GM19324 (cell line): Measurements from ENCODE around the gene CYTH2.

ENCODE experiments used
- ATAC-seq: cut with Tn5 transposase; IDR thresholded peaks from one replicate; pipeline ENCODE4 v1.9.1; 2021; ENCODE audit warnings: mild to moderate bottlenecking, moderate library complexity; ENCODE audit not compliant: unreplicated experiment, low FRiP score

The CYTH2 gene

DNA sequence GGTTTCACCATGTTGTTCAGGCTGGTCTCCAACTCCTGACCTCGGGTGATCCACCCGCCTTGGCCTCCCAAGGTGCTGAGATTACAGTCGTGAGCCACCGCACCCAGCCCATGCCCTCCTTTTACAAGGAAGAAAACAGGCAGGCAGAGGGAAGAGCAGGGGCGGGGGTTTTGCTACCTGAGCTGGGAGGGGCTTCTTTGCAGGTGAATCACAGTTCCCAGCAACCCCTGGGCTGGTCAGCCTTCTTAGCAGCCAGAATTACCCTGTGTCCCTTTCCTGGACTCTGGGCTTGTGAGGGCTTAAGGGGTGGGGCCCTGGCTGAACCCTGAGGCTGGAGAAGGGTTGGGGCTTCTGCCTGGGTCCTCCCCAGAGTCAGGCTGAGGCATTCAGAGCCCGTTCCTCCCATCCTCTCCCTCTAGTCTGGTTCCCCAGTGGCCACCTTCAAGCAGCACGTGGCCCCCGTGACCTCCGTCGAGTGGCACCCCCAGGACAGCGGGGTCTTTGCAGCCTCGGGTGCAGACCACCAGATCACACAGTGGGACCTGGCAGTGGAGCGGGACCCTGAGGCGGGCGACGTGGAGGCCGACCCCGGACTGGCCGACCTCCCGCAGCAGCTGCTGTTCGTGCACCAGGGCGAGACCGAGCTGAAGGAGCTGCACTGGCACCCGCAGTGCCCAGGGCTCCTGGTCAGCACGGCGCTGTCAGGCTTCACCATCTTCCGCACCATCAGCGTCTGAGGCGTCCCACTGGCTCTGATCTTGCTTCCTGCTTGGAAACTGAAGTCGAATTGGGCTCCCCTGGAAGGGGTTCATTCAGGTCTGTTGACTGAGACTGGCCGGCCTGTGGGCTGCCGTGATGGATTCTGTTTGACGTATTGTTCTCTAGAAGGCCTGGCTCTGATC lies 16.6 kb upstream of the CYTH2 start:
- ATAC-seq = no peak

DNA sequence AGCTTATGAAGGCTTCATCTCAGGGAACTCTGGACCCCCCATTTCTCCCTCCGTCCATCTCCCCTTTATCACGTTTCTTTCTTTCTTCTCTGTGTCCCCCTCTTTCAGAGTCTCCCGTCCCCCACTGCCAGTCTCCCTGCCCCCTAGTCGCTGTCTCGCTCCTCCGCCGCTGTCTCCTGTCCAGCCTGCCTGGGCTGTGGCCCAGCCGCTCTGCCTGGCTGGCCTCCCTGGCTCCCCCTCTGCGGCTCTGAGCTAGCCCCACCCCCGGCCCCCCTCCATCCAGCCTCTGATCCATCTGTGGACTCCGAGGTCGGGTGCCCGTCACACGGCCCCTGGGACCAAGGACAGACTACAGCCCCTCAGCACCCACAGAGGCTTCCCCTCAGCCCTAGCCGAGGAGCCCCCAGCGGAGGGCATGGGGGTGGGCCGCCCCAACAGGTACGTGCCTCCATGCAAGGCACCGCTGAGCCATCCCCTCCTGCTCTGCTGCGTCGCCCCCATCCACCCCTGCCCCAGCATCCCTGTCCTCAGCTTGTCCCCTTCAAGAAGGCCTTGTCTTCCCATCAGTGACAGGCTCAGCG lies 14.9 kb upstream of the CYTH2 start:
- no peak for ATAC-seq

DNA sequence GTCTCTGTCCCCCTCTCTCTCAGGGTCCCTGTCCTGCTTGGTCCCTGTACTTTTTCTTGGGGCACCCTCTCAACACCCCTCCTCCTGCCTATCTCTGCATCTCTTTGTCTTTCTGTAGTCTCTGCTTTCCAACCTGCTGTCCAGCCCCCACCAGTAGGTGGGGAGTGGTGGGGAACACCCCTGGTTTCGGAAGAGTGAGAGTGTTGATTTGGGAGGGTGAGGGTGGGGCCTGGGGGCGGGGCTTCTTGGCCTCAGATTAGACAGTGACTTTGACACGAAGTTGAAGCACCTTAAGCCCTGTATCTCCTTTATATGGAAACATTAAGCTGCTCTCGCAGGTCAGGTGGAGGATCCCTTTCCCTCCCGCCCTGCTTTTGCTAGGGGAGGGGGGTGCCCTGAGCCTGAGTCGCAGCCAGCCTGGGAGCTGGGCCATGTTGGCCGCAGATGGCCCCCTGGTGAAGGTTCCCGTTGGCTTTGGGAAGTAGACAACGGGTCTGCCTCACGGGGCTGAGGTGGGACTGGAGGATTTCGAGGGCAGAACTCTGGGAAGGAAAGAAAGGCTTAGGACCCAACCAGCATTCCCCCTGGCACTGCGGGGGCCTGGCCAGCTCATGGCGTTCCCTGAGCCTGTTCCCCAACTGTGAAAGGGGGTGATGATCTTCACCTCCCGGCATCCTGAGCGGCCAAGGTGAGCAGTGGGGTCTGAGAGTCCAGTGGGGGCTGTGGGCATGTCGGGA lies 13.8 kb upstream of the CYTH2 start, which contains the start of gene KCNJ14:
TSS of gene KCNJ14 (plus strand) at position 404 of the 737 bp plus-strand sequence. CDS start 6,151 bp downstream, outside the sequence.
- ATAC-seq = no peak

DNA sequence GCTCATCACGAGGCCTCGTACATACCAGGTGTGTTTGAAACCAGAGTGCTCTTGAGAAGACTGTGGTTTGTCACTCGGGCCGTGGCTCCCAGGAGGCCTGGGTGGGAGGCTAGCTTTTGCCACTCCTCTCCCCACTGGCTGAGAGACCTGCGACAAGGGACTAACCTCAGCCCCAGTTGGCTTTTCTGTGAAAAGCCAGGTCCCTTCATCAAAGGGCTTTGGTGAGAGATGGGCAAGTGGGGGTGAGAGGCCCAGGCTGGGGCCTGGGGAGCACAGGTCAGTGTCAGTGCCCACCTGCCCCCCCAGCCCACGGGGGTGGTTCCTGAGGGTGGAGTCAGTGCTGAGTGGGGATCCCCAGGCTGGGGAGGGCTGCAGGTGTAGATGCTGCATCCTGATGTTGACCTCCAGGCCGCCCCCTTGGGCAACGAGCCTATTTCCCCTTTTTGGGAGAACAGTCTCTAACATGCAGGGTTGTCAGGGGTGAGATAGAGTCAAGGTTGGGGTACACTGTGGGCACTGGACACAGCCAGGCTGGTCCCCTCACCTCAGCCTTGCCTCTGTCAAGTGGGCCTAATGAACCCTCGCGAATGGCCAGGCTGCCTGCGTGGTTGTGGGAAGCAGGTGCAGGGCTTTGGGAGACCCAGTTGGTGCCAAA lies 13.1 kb upstream of the CYTH2 start:
- ATAC-seq = no peak

GRCh38 chr19:48456864-48457263 lies 12.3 kb upstream of the CYTH2 start:
- no peak for ATAC-seq

DNA sequence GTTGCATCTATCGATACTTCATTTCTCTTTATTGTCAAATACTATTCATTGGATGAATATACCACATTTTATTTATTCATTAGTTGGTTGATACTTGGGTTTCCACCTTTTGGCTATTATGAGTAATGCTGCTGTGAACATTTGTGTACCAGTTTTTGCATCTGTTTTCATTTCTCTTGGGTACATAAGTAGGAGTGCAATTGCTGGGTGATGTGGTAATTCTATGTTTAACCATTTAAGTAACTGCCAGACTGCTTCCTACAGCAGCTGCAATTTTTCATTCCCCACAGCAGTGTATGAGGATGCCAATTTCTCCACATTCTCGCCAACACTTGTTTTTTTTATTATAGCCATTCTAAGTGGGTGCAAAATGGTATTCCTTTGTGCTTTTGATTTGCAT lies 11.2 kb upstream of the CYTH2 start:
- no peak for ATAC-seq

DNA sequence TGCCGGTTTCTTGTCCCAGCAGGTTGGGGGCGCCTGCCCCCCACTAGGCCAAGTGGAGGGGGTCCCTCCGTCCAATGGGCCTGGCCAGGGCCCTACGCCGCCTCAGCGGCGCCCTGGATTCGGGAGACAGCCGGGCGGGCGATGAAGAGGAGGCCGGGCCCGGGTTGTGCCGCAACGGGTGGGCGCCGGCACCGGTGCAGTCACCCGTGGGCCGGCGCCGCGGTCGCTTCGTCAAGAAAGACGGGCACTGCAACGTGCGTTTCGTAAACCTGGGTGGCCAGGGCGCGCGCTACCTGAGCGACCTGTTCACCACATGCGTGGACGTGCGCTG lies 7.6 kb upstream of the CYTH2 start:
- ATAC-seq = no peak

DNA sequence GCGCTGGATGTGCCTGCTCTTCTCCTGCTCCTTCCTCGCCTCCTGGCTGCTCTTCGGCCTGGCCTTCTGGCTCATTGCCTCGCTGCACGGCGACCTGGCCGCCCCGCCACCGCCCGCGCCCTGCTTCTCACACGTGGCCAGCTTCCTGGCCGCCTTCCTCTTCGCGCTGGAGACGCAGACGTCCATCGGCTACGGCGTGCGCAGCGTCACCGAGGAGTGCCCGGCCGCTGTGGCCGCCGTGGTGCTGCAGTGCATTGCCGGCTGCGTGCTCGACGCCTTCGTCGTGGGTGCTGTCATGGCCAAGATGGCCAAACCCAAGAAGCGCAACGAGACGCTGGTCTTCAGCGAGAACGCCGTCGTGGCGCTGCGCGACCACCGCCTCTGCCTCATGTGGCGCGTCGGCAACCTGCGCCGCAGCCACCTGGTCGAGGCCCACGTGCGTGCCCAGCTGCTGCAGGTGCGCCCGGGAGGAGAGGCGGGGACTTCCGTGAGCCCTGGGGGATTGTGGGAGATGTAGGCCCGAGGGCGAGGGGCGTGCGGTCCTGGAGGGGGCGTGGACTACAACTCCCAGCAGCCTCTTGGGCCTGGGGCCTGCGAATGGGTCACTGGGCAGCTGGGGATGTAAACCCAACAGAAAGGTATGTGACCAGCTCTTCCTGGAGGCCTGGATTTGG lies 7.0 kb upstream of the CYTH2 start:
- no peak for ATAC-seq

DNA sequence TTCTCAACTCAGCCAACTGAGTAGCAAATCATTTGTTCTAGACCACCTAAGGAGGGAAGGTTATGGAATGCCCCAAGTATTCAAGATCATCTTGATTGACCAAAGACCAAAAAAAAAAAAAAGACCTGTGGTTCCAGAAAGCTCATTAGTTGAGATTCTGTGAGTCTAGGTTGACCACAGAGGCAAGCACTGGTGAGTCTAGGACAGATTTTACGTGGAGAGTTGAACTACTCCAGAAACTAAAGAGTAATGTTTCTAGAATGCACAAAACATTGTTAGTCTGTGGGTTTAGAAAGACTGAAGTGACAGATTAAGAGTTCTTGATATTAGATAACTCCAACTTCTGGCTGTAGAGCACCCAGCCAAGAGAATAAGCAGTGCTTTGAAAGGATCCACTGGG lies 4.0 kb upstream of the CYTH2 start:
- ATAC-seq = no peak

GRCh38 chr19:48466561-48467325 lies 2.4 kb upstream of the CYTH2 start:
- ATAC-seq = no peak

DNA sequence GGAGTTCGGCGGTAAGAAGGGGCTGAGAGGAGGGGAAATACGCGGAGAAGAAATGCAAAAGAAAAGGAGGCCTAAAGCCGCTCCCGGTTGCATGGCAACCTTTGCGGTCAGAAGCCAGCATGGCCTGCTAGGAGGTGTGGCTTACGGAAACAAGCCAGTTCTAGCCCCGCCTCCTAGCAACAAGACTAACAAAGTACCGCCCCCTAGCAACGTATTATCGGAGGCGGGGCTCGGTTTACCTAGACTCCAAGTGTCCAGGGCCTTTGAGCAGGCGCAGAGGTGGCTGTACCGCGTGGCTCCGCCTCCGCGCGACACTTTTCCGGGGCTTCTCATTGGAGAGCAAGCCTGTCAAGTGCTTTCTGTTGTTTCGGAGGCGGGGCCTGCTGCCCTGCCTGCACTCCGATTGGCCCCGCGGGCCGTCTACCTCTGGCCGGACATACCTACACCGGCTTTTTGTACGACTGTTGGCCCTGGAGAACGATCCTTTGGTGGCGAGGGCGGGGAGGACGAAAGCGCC lies 339 bp upstream of the CYTH2 start:
- peak; percentile 96 for ATAC-seq

DNA sequence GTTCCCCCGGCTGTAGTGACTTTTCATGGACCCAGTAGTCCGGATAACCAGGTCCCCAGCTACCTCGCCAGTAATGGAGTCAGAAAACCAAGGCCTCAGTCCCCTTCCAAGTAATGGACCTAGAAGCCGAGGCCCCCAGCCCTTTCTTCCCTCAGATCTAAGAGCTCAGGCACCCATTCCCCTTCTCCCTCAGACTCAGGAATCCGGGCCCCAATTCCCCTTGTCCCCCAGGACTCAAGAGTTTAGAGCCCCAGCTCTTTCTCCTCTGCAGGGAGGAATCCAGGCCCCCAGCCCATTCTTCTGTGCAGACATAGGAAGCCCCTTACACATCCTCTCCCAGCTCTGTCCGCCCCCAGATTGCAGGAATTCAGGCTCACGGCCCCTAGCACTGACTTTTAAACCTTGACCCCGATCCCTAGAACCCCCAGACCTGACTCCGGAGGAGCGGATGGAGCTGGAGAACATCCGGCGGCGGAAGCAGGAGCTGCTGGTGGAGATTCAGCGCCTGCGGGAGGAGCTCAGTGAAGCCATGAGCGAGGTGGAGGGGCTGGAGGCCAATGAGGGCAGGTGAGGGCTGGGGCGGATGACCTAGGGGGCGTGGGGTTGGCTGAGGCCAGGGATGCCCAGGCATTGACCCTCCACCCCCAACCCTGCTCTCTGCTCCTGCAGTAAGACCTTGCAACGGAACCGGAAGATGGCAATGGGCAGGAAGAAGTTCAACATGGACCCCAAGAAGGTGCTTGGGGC lies 938 bp downstream of the CYTH2 start:
- ATAC-seq = no peak

- ATAC-seq = no peak
Observed at GRCh38 chr19:48470856-48471255, 1.7 kb downstream of the CYTH2 start.

GRCh38 chr19:48471836-48472235 lies 2.7 kb downstream of the CYTH2 start:
- ATAC-seq = no peak

DNA sequence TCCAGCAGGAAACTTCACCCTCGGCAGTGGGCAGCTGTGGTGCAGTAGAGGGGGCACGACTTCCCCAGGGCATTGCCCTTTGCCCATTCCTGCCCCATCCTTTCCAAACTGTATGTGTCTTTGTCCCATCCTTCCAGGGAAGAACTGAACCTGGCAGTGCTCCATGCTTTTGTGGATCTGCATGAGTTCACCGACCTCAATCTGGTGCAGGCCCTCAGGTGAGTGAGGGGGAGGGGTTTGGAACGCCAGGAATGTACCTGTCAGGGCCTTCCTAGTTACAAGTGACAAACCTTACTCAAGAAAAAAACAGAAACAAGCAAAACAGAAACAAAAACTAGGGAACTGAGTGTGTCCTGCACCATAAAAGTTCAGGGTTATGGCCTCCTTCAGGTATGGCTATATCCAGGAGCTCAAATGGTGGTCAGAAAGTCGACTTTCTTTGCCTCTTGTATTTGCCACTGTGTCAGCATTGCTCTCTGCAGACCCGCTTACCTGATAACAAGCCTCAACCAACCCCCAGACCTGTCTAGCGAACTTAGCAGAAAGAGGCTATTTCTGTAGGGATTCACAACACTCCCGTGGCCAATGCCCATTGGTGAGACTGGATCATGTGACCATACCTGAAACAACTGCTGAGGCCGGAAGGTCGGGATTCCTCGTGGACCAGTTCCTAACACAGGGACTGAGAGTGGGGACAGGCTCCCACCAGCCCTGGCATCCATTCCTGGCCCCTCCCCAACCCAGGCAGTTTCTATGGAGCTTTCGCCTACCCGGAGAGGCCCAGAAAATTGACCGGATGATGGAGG lies 4.2 kb downstream of the CYTH2 start:
- ATAC-seq = no peak

DNA sequence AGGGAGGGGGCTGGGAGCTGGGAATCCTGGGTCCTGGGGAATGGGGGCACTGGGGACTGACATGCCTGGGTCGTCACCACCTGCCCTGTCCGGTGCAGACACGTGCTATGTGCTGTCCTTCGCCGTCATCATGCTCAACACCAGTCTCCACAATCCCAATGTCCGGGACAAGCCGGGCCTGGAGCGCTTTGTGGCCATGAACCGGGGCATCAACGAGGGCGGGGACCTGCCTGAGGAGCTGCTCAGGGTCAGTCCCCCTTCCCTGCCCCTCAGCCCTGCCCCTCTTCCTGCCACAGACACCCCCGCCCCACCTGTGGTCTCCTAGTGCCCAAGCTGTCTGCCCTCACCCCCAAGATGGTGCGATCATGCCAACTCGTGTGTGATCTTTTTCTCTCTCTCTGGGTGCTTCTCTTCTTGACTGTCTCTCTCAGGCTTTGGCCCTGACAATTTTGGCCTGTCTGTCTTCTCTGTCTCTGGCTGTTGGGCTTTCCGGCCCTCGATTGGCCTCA lies 5.0 kb downstream of the CYTH2 start:
- no peak for ATAC-seq

DNA sequence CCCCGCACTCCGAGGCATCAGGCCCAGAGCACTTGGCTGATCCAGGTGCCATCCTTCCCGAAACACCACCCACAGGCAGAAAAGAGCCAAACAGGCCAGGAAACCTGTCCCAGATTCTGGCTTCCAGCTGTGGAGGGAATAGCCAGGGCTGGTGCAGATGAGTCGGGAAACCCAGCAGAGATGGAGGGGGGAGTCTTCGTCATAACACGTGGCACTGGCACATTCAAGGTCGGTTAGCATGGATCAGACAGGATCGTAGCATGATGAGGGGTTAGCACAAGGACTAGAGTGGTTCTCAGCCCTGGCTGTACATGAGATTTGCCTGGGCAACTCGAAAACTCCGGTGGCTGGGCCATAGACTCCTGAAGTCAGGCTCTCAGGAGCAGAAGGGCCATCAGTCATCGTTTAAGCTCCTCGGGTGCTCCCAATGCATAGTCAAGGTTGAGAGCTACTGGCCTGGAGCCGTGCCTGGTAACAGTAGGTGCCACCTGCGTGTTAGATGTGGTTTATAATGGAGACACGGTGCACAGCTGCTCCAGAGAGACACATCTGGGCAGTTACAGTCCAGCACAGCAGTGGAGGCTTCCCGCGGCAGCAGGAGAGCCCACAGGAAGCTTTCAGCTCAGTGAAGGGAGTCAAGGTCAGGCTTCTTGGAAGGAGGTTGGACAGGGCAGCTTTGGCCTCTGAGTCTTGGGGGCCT lies 6.3 kb downstream of the CYTH2 start:
- ATAC-seq = no peak
